ENCODE data around the gene GSG1L.

Gene GSG1L

GRCh38 chr16:27793249-27793622 lies 270.3 kb downstream of the GSG1L start:
- Histone ChIP-seq H3K4me3 (ENCODE audit: insufficient read depth, low read length, poor library complexity, severe bottlenecking) (no peak overlapping the region), H3F3A (ENCODE audit: insufficient read depth) (no peaks in the 10 kb centered on the region), H3K9me3 (ENCODE audit: insufficient read depth, low read length) (no peaks in the 10 kb centered on the region), H2AFZ (ENCODE audit: low read depth, low read length, severe bottlenecking) (no peak overlapping the region), H3K9ac (ENCODE audit: low read length) (no peak overlapping the region), H3K27me3 (ENCODE audit: low read length) (no peaks in the 10 kb centered on the region), H3K9me2 (replicated peaks; ENCODE audit: insufficient read depth, low read length) (no peaks in the 10 kb centered on the region), H3K79me2 (ENCODE audit: insufficient read depth, low read length) (no peaks in the 10 kb centered on the region), H4K20me1 (ENCODE audit: low read depth, low read length) (no peaks in the 10 kb centered on the region), H3K36me3 (ENCODE audit: low read length) (no peaks in the 10 kb centered on the region), H3K4me2 (ENCODE audit: low read depth, low read length, poor library complexity, severe bottlenecking) (no peak overlapping the region), H3K27ac (ENCODE audit: low read depth, low read length) (no peak overlapping the region)
- TF ChIP-seq CTCF (IDR thresholded peaks at IDR 0.05; ENCODE audit: insufficient read depth, low read length, poor library complexity, severe bottlenecking) = no peak
- no peak for TF ChIP-seq EZH2phosphoT487 (conservative IDR thresholded peaks at IDR 0.05; ENCODE audit: low read length)

GRCh38 chr16:27792486-27793248 lies 270.8 kb downstream of the GSG1L start:
- no peak overlapping the region for H2AFZ ChIP-seq (ENCODE audit: low read depth, low read length, severe bottlenecking)
- no peak overlapping the region for H3K9ac ChIP-seq (ENCODE audit: low read length)
- no peaks in the 10 kb centered on the region for H3K27me3 ChIP-seq (ENCODE audit: low read length)
- H4K20me1 ChIP-seq (ENCODE audit: low read depth, low read length) = no peaks in the 10 kb centered on the region
- TF ChIP-seq CTCF (IDR thresholded peaks at IDR 0.05; ENCODE audit: insufficient read depth, low read length, poor library complexity, severe bottlenecking) (no peak), EZH2phosphoT487 (conservative IDR thresholded peaks at IDR 0.05; ENCODE audit: low read length) (no peak)
- no peaks in the 10 kb centered on the region for H3K79me2 ChIP-seq (ENCODE audit: insufficient read depth, low read length)
- no peak overlapping the region for H3K4me3 ChIP-seq (ENCODE audit: insufficient read depth, low read length, poor library complexity, severe bottlenecking)
- H3F3A ChIP-seq (ENCODE audit: insufficient read depth) = no peaks in the 10 kb centered on the region
- no peaks in the 10 kb centered on the region for H3K36me3 ChIP-seq (ENCODE audit: low read length)
- H3K9me2 ChIP-seq (replicated peaks; ENCODE audit: insufficient read depth, low read length) = no peaks in the 10 kb centered on the region
- H3K27ac ChIP-seq (ENCODE audit: low read depth, low read length) = no peak overlapping the region
- H3K9me3 ChIP-seq (ENCODE audit: insufficient read depth, low read length) = no peaks in the 10 kb centered on the region
- H3K4me2 ChIP-seq (ENCODE audit: low read depth, low read length, poor library complexity, severe bottlenecking) = no peak overlapping the region

GRCh38 chr16:27791404-27791719 lies 272.2 kb downstream of the GSG1L start:
- H3K27me3 ChIP-seq (ENCODE audit: low read length) = no peaks in the 10 kb centered on the region

More at GRCh38 chr16:27791404-27791719, 272.2 kb downstream of the GSG1L start:
- Histone ChIP-seq H3F3A (ENCODE audit: insufficient read depth) (no peaks in the 10 kb centered on the region), H3K9me2 (replicated peaks; ENCODE audit: insufficient read depth, low read length) (no peaks in the 10 kb centered on the region), H3K9me3 (ENCODE audit: insufficient read depth, low read length) (no peaks in the 10 kb centered on the region), H3K9ac (ENCODE audit: low read length) (no peak overlapping the region), H4K20me1 (ENCODE audit: low read depth, low read length) (no peaks in the 10 kb centered on the region), H3K36me3 (ENCODE audit: low read length) (no peaks in the 10 kb centered on the region), H3K4me2 (ENCODE audit: low read depth, low read length, poor library complexity, severe bottlenecking) (no peak overlapping the region), H3K4me3 (ENCODE audit: insufficient read depth, low read length, poor library complexity, severe bottlenecking) (no peak overlapping the region), H3K79me2 (ENCODE audit: insufficient read depth, low read length) (no peaks in the 10 kb centered on the region), H3K27ac (ENCODE audit: low read depth, low read length) (no peak overlapping the region), H2AFZ (ENCODE audit: low read depth, low read length, severe bottlenecking) (no peak overlapping the region)
- TF ChIP-seq CTCF (IDR thresholded peaks at IDR 0.05; ENCODE audit: insufficient read depth, low read length, poor library complexity, severe bottlenecking) (no peak), EZH2phosphoT487 (conservative IDR thresholded peaks at IDR 0.05; ENCODE audit: low read length) (no peak)
